Fibroblast of peridontal ligament (primary cell): ENCODE results near the gene SLC25A39.

Experiments used
- DNase-seq: peaks from one replicate; pipeline ENCODE4 v3.0.0-alpha.2; 2010; ENCODE audit errors: extremely low read depth

The SLC25A39 gene

GRCh38 chr17:44314524-44314868 is 10.1 kb downstream of the SLC25A39 start:
- no peak for DNase-seq

GRCh38 chr17:44314031-44314430 is 10.6 kb downstream of the SLC25A39 start:
- no peak for DNase-seq

GRCh38 chr17:44312396-44313104 is 12.1 kb downstream of the SLC25A39 start:
- no peak for DNase-seq

GRCh38 chr17:44311562-44312181 is 13.0 kb downstream of the SLC25A39 start:
- DNase-seq, result no peak

GRCh38 chr17:44310609-44311376 is 13.8 kb downstream of the SLC25A39 start:
- DNase-seq, result no peak

GRCh38 chr17:44310188-44310587 is 14.4 kb downstream of the SLC25A39 start:
- no peak for DNase-seq

GRCh38 chr17:44309472-44309871 is 15.2 kb downstream of the SLC25A39 start:
- DNase-seq, result no peak

GRCh38 chr17:44308865-44309264 is 15.8 kb downstream of the SLC25A39 start:
- DNase-seq, result no peak

GRCh38 chr17:44308320-44308818 is 16.3 kb downstream of the SLC25A39 start, which contains the start of gene RUNDC3A:
Gene RUNDC3A (plus strand): TSS chr17:44308601. CDS start chr17:44308833, 232 bp downstream.
- DNase-seq, result peak; percentile 59

GRCh38 chr17:44307387-44308186 is 17.0 kb downstream of the SLC25A39 start:
- peak; percentile 15 for DNase-seq

GRCh38 chr17:44304651-44305050 is 20.0 kb downstream of the SLC25A39 start:
- DNase-seq, result peak; percentile 12

- DNase-seq, result no peak
These were observed 26.6 kb downstream of the SLC25A39 start for GRCh38 chr17:44297975-44298374.

GRCh38 chr17:44293509-44294226 is 31.0 kb downstream of the SLC25A39 start:
- no peak for DNase-seq

- DNase-seq, result no peak
These were observed 37.0 kb downstream of the SLC25A39 start for GRCh38 chr17:44287651-44288050.

GRCh38 chr17:44284024-44284400 is 40.6 kb downstream of the SLC25A39 start:
- no peak for DNase-seq

GRCh38 chr17:44283344-44284023 is 41.1 kb downstream of the SLC25A39 start:
- no peak for DNase-seq

- DNase-seq, result no peak
These were observed 42.4 kb downstream of the SLC25A39 start for GRCh38 chr17:44282264-44282663.

GRCh38 chr17:44281570-44281969 is 43.1 kb downstream of the SLC25A39 start:
- DNase-seq, result no peak

- no peak for DNase-seq
These were observed 44.2 kb downstream of the SLC25A39 start for GRCh38 chr17:44280392-44280937.
